ENCODE data around the gene LAMB3.

LAMB3 gene

DNA sequence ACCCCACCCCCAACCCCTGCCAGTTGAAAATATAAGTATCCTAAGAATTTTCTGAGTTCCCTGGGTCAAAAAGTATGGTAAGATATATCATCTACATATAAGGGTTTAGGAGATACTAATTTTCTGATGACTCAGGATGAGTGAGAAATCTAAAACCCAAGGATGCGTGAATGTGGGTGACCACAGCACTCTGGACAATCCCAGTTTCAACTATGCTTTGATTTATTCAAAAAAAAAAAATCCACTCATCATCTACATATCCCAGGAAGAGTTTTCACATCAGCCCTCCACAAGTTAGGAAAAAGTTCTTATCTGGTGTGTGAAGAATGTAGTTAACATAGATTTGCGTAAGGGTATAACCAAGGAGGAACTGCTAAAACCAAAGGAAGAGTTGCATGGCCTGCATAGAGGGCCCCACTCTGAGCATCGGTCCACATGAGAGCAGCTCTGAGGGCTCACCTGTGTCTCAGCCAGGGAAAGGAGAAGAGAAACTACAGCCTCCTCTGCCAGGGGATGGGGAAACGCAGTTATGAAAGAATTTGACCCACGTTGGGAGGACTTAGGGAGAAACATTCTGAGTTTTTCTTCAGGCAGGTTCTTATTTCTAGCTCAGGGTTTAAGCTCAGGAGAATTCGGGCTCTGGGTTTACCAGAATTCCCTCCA is 18.8 kb downstream of the LAMB3 start:
- DNase-seq (ENCODE audit: low read depth in 2 of 2) = peak; percentile 43 to 47

DNA sequence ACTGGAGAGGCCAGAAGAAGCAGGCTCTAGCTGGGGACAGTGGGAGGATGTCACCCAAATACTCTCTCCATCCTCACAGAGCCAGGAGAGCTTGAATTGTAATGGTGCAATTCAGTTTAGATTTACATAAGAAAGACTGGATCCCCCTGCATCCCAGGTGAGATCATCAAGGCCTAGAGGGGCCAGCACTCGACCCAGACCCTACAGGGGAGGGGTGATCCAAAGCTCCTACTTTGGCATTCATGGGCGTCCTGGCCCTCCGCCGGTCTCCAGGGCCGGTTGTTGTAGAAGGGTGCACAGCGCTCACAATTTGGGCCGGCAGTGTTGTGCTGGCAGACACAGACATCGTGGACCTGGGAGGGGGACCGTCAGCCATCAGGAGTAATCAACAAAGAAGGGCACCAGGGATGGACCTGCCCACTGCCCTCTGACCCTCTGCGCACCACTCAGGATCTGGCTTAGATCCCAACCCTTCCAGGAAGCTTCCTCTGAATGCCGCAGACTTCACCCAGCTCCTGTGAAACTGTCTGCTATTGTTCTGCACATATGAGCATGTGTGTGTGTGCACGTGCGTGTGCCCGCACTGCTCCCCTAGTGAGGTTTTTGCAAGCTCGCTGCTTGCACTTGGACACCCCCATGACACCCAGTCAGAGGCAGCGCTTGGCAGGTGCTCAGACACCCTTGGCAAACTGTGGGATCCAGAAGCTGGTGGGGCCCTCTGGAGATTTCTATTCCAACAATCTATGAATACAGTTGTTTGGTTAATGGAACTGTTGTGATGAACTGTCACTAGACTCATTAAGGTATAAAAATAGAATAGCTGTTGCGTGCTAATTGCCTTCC is 21.6 kb downstream of the LAMB3 start:
- no peak for DNase-seq (ENCODE audit: low read depth in 2 of 2)

DNA sequence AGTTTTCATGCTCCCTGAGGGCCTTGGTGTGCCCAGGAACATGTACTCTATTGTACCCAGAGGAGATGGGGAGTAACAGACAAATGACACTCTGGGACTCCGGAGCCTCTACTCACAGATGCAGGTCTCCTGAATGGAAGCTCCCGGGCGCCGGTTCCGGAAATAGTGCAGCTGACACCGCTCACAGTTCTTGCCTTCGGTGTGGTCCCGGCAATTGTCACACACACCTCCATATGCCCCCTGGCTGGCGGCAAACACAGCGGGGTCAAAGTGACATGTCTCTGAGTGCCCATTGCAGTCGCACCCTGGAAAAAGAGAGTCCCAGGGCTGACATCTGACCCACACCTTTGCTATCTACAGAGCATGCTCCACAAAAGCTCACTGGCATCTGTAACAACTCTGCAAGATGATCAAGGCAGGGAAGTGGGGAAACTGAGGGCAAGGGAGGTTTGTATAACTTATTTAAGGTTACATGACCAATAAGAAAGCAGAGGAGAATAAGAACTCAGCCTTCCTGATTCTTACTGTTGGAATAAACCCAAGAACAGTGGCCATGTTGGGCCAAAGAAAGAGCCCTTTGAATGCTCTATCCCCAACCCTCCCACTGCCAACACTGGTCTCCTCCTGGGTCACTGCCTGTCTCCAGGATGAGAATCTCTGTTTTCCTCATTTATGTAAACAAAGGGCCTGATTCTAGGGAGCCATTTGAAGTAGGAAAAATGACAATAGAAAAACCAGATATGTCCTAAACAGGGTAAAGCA is 22.4 kb downstream of the LAMB3 start:
- no peak for DNase-seq (ENCODE audit: low read depth in 2 of 2)

DNA sequence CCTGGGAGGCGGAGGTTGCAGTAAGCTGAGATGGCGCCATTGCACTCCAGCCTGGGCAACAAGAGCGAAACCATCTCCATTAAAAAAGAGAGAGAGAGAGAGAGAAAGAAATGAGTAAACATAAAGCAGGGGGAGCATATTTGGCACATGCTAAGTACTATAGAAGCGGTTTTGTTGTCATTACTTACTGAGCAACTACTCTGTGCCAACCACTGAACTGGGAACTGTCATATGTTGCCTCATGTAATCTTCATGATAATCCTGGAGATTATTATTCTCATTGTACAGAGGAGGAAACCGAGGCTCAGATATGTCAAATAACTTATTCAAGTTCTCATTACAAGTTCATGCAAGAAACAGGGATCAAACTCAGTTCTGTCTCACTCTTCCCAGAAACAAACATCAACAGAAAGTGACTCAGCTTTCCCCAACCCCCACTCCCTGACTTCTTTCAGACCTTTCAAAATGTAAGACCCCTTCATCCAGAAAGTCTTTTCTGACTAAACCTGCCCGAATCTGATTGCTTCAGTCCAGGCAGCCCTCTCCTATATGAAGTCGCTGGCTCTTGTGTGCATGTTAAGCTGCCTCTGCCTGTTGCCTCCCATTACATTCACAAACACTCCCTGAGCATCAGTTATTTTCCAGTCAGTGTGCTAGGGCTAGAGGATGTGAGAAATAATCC is 23.5 kb downstream of the LAMB3 start:
- DNase-seq (ENCODE audit: low read depth in 2 of 2) = no peak

DNA sequence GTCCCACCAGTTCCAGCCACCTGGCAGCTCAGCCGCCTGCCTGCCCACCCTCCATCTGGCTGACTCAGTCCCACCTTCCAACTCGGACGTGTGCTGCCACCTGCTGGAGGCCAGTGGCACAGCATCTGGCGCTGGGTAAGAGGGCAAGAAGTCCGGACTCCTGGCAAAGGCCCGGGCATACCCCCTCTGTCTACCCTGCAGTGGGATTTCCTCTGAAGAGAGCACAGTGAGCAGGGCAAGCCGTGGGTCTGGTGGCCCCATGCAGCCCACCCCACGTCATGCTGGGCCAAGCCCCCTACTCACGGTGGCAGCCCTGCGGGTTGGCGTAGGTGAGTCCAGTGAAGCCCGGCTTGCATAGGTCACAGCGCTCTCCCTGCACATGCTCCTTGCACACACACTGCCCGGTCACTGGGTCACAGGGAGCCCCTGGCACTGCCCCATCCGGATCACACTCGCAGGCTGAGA is 24.5 kb downstream of the LAMB3 start:
- DNase-seq (ENCODE audit: low read depth in 2 of 2) = peak; percentile 33 to 50

DNA sequence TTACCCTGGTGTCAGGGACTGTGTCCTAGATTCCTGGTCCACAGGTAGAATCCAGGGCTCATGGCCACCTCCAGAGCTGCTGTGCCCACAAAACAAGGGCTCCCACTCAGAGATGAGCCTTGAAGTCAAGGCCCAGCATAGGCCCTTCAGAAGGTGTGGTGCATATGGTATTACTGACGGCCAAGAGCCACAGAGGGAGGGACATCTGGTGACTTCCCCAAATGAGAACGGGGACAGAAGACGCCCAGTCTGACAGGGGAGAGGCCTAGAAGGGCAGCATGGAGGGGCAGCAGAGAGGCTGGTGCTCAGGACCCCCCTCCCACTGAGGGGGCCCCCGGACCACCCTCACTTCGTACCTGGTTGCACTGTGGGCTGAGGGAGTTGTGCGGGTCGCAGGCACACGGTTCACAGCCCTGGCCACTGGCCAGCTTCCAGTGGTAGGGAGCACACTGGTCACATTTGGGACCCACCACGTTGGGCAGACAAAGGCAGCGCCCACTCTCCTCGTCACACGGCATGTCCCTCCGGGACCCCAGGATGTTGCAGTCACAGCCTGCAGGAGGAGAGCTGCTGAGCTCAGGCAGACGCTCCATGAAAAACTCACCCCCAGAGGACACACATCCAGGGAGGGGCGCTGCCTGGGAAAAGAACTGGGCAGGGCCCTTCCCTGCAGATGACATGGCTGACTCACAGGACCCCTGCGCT is 25.0 kb downstream of the LAMB3 start:
- no peak for DNase-seq (ENCODE audit: low read depth in 2 of 2)

DNA sequence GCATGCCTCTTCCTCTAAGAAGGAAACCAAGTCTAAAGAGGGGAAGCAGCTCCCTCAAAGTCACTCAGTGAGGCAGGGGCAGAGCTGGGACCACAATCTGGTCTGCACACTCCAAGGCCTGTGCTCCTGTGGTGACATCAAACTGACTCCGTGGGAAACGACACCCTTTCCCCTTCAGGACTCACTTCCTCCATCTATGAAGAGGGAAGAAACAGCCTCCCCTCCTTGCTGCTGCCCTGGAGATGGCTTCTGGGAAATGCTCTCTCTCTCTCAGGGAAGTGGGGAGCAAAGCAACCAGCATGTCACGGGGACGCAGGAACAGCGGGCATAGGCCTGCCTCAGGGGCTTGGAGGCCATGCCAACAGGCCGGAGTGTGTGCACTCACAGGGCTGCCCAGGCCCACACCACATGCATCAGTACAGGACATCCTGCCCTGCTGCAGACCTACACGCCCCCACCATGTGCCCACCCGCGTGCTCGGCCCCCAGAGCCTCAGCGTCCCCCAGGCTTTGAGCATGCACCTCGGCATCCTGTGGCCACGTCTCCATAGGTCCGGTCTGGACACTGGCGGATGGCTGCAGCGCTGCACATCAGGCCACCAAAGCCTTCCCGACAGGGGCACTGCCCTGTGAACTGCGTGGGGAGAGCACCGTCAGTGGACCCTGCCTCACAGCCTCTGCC is 25.7 kb downstream of the LAMB3 start:
- no peak for DNase-seq (ENCODE audit: low read depth in 2 of 2)

DNA sequence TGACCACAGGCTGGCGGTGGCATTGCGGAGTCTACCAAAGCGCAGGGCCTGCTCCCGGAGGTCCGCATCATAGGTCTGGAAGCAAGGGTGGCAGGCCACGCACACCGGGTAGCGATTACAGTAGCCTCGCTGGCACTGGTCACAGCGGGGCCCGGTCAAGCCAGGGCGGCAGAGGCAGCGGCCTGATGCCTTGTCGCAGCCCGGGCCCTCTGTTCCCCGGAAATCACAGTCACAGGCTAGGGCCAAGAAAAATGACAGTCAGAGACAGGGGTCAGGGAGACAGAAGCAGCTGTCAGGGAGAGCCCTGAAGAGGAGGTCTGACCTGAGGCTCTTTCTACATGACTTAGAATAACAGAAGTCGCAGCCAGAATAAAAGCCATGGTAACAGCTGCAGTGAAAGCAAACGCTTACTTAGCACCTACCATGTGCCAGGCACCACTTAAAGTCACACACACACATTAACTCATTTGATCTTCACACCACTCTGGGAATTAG is 26.4 kb downstream of the LAMB3 start:
- DNase-seq (ENCODE audit: low read depth in 2 of 2) = no peak

DNA sequence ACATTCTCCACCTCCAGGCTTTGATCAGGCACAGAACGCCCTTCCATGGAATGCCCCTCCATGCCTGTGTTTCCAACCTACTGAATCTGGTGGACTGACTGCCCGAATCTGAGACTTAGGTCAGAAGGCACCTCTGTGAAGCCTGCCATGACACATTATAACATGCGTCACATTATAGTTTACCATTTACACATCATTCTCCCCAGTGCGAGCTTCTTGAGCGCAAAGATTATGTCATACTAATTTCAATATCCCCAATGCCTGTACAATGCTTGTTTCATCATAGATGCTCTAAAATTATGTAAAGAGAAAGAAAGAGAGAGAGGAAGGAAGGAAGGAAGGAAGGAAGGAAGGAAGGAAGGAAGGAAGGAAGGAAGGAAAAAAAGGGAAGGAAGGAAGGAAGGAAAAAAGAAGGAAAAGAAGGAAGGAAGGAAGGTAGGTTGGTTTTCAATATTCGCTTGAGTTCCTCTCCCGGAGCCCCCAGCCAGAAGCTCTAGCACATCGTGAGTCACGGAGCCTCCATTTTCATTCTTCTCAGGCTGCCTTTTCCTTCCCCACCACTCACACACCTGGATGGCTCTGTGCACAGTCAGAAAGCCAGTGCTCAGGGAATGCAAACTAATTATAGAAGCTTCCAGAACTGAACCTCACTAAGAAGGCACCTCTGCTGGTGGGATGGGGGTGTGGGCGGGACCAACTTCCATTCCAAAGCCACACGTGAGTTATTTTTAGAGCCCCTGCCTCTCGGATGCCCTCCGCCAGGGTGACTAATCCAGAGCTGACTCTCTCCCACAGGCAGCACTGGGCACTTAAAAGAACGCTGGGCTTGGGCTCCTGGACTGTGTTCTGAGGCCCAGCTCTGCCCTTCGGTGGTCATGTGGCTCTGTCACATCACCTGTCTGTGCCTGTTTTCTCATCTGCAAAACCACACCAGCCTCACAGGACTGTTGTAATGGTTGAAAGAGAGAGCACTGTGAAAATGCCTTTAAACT is 27.4 kb downstream of the LAMB3 start:
- no peak for DNase-seq (ENCODE audit: low read depth in 2 of 2)

DNA sequence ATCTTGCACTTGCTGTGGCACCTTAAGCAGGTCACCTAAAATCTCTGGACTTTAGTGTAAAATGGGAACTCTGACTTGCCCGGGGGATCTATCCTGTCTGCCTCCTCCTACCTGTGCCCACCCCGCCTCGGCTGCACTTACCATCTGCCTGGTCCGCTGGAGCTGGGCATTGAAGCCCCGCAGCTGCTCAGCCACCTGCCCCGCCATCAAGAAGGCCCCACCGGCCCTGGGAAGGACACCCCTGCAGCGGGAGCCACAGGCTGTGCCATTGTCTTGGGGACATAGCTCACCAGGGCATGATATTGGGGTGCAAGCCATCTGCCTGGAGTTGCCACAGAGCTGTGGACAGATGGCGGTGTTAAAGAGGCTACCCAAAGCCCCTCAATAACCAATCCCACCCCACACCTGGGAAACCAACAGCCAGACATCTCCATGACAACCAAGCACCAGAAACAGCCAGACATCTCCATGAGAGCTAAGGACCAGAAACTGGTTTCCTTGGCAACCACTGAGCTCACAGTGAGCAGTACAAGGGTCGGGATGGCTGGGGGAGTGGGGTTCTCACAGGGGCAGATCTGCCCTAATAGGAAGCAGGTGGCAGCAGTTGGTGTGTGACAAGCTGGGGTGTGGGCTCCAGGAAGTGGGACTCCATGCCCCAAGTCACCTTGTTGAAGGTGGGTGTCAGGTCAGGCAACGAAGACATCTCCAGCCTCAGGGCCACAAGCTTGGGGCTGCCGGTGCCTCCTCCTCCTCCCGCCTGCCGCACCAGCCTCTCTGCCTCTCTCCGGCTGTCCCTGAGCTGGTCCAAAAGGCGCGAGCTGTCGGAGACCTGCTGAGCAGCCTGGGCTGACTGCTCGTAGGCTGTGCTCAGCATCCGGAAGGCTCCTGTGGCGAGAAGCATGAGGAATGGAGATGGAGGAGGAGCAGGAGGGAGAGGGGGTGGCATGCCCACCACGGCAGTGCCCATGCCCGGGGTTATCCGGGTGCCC is 29.1 kb downstream of the LAMB3 start:
- no peak for DNase-seq (ENCODE audit: low read depth in 2 of 2)

DNA sequence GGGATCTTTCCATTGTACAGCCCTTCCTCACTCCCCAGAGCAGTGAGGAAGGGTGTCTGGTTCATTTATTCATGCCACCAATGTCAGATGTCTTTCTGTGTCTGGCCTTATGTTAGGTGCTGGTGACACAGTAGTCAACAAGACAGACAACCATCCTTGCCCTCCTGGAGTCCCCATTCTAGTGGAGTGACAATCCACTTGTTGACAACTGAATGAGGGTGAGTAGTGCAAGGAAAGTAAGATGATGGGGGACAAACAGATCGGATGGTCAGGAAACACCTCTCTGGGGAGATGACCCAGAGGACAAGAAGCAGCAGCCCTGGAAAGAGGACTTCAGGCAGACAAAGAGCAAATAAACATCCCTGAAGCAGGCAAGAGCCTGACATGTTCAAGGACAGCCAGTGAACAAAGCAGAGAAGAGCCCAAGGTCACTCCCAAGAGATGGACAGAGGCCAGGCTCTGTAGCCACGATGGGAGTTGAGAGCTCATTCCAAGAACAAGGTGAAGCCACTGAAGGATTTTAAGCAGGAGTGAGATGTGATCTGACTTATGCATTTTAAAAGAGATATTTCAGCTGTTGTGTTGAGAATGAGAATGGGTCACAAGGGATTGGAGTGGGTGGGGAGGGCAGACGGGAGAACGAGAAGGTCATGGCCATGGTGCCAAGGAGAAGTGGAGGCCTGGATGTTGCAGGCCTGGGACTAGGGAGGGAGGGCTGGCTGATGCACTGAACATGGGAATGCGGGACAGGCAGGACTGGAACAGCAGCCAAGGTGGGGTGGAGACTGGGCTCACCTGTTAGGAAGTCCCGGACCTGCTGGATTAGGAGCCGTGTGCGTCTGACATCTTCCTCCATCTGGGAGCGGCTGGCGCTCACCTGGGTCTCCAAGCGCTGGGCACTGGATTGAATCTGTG is 30.2 kb downstream of the LAMB3 start:
- no peak for DNase-seq (ENCODE audit: low read depth in 2 of 2)

DNA sequence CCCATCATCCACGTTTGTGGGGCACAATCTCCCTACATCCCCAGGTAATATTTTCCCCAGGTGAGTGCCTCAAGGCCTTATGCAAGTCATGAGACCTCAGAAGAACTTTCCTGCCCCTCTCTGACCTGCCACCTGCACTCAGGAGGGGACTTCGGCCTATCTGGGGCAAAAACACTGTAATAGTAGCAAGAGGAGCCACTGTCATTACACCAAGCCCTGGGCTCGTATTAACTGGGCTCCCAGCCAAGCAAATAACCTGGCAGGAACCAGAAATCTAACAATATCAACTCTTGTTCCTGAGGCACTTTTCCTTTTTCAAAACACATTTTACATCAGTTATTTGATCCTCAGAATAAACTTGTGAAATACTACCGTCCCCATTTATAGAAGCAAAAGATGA is 30.9 kb downstream of the LAMB3 start:
- DNase-seq (ENCODE audit: low read depth in 2 of 2) = no peak

DNA sequence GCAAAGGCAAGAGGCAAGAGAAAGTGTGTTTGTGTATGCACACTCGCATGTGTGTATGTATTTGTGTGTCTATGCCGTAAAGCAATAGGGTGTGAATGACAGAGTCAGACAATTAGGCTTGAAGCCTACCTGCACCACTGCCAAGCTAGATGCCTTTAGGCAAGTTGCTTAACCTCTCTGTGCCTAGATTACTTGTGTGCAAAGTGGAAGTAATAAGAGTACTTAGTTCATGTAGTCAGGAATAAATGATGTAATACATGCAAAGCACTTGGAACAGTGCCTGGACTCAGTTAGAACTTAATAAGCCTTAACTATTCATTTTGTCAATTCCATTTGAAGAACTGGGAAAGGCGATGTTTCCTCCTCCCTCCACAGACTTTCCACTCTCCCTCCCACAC is 31.7 kb downstream of the LAMB3 start:
- no peak for DNase-seq (ENCODE audit: low read depth in 2 of 2)

DNA sequence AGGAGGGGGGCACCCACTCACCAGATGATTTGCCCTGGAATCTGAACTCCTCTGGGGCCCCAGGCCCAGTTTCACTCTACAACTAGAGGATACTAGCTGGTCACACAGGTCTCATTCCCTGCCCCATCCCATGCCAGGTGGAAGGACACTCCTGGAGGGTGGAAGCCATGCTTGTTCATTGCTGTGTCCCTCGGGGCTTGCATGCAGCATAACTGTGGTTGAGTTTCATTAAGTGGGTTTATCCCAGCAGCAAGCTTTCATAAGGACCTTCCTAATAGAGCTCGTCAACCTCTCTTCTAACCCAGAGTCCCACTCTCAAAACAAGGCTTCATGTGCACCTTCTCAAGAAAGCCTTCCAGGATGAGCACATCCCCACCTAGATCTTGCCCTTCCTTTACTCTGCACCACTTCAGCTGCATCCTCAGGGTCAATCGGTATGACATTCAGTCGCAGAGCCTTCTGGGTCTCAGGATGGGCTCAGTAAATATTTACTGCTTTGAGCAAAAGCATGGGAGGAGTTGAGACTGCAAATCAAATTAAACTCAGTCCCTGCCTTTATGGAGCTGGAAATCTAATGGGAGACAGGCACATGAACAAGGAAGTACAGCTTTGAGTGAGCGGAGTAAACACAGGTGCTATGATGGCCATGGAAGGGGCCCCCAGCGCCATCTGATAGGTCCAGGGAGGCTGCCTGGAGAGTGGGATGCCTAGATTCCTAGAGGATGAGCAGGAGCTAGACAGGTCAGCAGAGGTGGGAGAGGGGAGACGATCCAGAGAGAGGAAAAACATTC is 32.3 kb downstream of the LAMB3 start:
- no peak for DNase-seq (ENCODE audit: low read depth in 2 of 2)

DNA sequence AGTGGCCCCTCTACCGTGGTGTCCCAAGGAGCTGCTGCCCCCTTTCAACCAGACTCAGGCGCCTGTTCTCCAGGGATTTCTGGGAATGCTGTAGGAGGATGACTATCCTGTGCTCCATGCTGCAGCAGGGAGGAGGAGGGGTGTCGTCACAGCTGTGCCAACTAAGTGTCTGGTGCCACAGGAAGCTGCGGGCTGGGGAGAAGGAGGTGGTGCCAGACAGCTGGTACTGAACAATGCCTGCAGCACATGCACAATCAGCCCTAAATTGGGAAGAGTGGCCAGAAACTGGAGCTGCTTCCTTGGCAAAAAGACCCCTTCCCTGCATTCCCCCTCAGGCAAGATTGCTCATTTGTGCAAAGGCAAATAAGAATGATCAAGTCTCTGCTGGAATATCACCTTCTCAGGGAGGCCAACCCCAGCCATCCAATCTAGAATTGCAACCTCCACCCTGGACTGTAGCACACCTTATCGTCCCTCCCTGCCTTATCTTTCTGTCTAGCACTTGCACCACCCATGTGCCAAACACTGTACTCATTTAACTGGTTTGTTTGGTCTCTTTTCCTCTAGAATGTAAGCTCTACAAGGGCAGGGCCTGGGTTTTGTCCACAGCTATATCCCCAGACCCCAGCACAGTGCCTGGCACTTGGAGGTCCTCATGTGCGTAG is 33.3 kb downstream of the LAMB3 start:
- DNase-seq (ENCODE audit: low read depth in 2 of 2) = no peak

DNA sequence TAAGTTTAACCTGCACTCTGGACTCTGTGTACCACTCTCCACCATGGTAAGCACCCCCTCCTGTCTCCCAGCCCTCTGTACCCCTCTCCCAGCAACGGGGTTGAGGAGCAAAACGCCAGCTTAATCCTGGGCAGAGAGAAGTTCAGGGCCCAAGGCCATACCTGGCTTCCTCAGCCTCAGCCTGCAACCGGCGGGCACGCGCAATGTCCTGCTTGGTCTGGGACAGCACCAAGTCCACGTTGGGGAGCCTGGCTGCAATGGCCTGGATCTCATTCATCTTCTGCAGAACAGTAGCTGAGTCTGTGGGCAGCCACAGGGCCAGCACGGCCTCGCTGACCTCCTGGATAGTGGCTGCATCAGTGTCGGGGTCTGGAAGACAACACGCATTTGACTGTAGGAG is 33.9 kb downstream of the LAMB3 start:
- no peak for DNase-seq (ENCODE audit: low read depth in 2 of 2)

All from fibroblast of skin of left quadriceps (primary cell).